ENCODE data around the gene CD46.

CD46 gene

GRCh38 chr1:207822602-207823451 is 71.0 kb downstream of the CD46 start:
- Histone ChIP-seq H3K9me3 (no peaks in the 10 kb centered on the region), H3K27ac (peak overlapping the region; percentile 97), H3K36me3 (peaks cover 16% of the 10 kb centered on the region), H3K4me1 (ENCODE audit: control insufficient read depth in 1 of 2, insufficient read depth in 1 of 2, low read depth in 1 of 2, low read length in 1 of 2) (peaks cover 49 to 63% of the 10 kb centered on the region in 2 experiments), H3K4me3 (ENCODE audit: low read depth in 1 of 2, low read length in 1 of 2) (peak overlapping the region; percentile 2 to 78), H3K27me3 (no peaks in the 10 kb centered on the region)
- no peak for TF ChIP-seq CTCF (IDR thresholded peaks at IDR 0.05)

- TF ChIP-seq CTCF (IDR thresholded peaks at IDR 0.05) = no peak
- no peaks in the 10 kb centered on the region for H3K9me3 ChIP-seq
- peak overlapping the region; percentile 97 for H3K27ac ChIP-seq
- H3K36me3 ChIP-seq = peaks cover 12% of the 10 kb centered on the region
- peak overlapping the region; percentile 33 to 78 for H3K4me3 ChIP-seq (ENCODE audit: low read depth in 1 of 2, low read length in 1 of 2)
- H3K27me3 ChIP-seq = no peaks in the 10 kb centered on the region
- H3K4me1 ChIP-seq (ENCODE audit: control insufficient read depth in 1 of 2, insufficient read depth in 1 of 2, low read depth in 1 of 2, low read length in 1 of 2) = peaks cover 56 to 70% of the 10 kb centered on the region in 2 experiments
These were observed 71.7 kb downstream of the CD46 start for GRCh38 chr1:207823531-207823879.

- peaks cover 7% of the 10 kb centered on the region for H3K36me3 ChIP-seq
- H3K4me3 ChIP-seq (ENCODE audit: low read depth in 1 of 2, low read length in 1 of 2) = peak overlapping the region; percentile 33 to 78
- H3K27me3 ChIP-seq = no peaks in the 10 kb centered on the region
- peak; percentile 87 for TF ChIP-seq CTCF (IDR thresholded peaks at IDR 0.05)
- no peaks in the 10 kb centered on the region for H3K9me3 ChIP-seq
- peaks cover 60 to 75% of the 10 kb centered on the region in 2 experiments for H3K4me1 ChIP-seq (ENCODE audit: control insufficient read depth in 1 of 2, insufficient read depth in 1 of 2, low read depth in 1 of 2, low read length in 1 of 2)
- peak overlapping the region; percentile 97 for H3K27ac ChIP-seq
These were observed 72.2 kb downstream of the CD46 start for GRCh38 chr1:207823880-207824566.

GRCh38 chr1:207824691-207825408 is 73.0 kb downstream of the CD46 start:
- peak overlapping the region; percentile 97 for H3K27ac ChIP-seq
- peaks cover 60 to 77% of the 10 kb centered on the region in 2 experiments for H3K4me1 ChIP-seq (ENCODE audit: control insufficient read depth in 1 of 2, insufficient read depth in 1 of 2, low read depth in 1 of 2, low read length in 1 of 2)
- no peaks in the 10 kb centered on the region for H3K36me3 ChIP-seq
- no peaks in the 10 kb centered on the region for H3K27me3 ChIP-seq
- H3K4me3 ChIP-seq (ENCODE audit: low read depth in 1 of 2, low read length in 1 of 2) = peak overlapping the region; percentile 50 to 78
- no peaks in the 10 kb centered on the region for H3K9me3 ChIP-seq
- no peak for TF ChIP-seq CTCF (IDR thresholded peaks at IDR 0.05)

- Histone ChIP-seq H3K36me3 (no peaks in the 10 kb centered on the region), H3K4me1 (ENCODE audit: control insufficient read depth in 1 of 2, insufficient read depth in 1 of 2, low read depth in 1 of 2, low read length in 1 of 2) (peaks cover 60 to 77% of the 10 kb centered on the region in 2 experiments), H3K27me3 (no peaks in the 10 kb centered on the region), H3K9me3 (no peaks in the 10 kb centered on the region), H3K27ac (peak overlapping the region; percentile 97), H3K4me3 (ENCODE audit: low read depth in 1 of 2, low read length in 1 of 2) (peak overlapping the region; percentile 50 to 78)
- TF ChIP-seq CTCF (IDR thresholded peaks at IDR 0.05) = no peak
These were observed 73.5 kb downstream of the CD46 start for GRCh38 chr1:207825409-207825695.
